ENCODE measurements around the gene ZFYVE26.

ZFYVE26 gene

DNA sequence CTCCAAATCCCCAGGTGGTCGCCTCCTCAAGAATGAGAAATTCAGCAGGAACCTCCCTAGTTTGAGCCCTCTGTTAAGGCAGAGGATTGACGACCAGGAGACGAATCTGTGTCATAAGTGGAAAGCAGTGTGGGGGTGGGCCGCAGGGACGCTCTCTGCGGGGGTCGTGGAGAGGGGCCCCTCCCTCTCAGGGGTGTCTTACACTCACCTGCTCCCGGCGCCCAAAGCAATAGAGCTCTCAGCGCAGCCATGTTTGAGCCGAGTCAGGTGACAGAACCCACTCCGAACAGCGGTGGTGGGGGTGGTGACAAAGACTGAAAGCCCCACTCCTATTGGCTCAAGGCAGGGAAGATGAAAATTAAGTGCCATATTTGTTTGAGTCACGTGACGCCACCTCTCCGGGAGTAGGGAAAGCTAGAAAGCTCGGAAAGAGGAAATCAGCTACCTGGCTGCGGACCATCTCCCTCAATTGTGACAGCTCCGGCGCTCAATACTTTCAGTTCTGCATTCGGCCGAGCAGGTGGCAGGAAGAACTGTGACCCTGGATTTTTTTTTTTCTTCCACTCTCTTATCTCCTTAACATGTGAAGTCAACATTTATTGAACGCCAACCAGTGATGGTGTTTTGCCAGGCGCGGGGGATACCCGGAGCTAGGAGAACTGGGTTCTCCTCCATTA is at the start of gene ZFYVE26:
Gene ZFYVE26 (minus strand): TSS at position 265 of the 677 bp plus-strand sequence. CDS start 627 bp downstream, outside the sequence.
- peaks cover 23% of the 10 kb centered on the region for H3K4me1 Mint-ChIP-seq
- peaks cover 4% of the 10 kb centered on the region for H3K36me3 Mint-ChIP-seq
- H3K9me3 Mint-ChIP-seq, result no peaks in the 10 kb centered on the region
- H3K27me3 Mint-ChIP-seq, result no peaks in the 10 kb centered on the region
- peak within 1 kb of the TSS; percentile 87 for H3K27ac Mint-ChIP-seq
- ATAC-seq (ENCODE audit: low read depth) (peak; percentile 82), DNase-seq (ENCODE audit: low spot score in 2 of 2) (peak; percentile 71 to 82)
- peak within 1 kb of the TSS; percentile 84 for H3K4me3 Mint-ChIP-seq

DNA sequence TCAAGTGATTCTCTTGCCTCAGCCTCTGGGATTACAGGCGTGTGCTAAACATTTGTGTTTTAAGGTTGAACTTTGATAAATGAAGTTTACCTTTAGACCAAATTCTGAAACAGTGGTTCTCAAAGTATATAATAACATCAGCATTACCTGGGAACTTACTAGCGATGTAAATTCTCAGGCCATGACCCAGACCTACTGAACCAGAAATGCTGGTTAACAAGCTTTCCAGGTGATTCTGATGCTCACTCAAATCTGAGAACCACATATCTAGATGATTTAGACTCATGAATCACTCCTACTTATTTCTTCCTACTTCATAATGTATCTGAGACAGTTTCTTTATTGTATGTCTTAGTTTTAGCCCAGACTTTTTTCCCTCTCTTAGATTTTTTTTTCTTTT is 46.8 kb upstream of the ZFYVE26 start:
- ATAC-seq (ENCODE audit: low read depth) (no peak), DNase-seq (ENCODE audit: low spot score in 2 of 2) (no peak)
- Mint-ChIP-seq H3K36me3 (peaks cover 20% of the 10 kb centered on the region), H3K27ac (no peak overlapping the region), H3K27me3 (no peaks in the 10 kb centered on the region), H3K9me3 (no peaks in the 10 kb centered on the region), H3K4me1 (peaks cover 2% of the 10 kb centered on the region), H3K4me3 (no peak overlapping the region)

DNA sequence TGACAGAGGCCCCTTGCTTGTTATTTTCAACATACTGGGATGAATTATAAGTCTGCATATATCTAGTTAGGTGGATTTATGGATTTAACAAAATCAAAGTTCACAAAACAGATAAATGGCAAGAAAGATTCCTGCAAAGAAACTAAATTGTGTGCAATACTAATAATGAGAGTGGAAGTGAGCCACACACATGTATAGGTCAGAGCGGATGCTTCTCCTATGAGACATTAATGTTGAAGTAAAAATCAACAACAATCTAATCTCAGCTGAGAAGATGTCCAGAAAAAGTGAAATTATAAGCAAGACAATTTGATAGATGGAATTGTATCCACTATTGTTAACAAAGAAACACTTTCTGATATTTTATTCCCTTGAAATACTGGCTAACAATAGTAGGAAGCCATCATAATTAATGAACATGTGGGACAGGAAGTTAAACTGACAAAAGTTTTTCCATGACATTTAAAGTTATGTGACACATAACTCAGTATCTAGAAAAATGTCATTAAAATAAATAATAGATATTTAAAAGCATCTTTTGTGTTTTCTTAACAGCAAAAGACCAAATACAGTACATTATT is 42.9 kb upstream of the ZFYVE26 start:
- Mint-ChIP-seq H3K27me3 (no peaks in the 10 kb centered on the region), H3K36me3 (peaks cover 10% of the 10 kb centered on the region), H3K27ac (no peak overlapping the region), H3K4me1 (peaks cover 2% of the 10 kb centered on the region), H3K9me3 (no peaks in the 10 kb centered on the region), H3K4me3 (no peak overlapping the region)
- DNase-seq (ENCODE audit: low spot score in 2 of 2) (no peak), ATAC-seq (ENCODE audit: low read depth) (no peak)

DNA sequence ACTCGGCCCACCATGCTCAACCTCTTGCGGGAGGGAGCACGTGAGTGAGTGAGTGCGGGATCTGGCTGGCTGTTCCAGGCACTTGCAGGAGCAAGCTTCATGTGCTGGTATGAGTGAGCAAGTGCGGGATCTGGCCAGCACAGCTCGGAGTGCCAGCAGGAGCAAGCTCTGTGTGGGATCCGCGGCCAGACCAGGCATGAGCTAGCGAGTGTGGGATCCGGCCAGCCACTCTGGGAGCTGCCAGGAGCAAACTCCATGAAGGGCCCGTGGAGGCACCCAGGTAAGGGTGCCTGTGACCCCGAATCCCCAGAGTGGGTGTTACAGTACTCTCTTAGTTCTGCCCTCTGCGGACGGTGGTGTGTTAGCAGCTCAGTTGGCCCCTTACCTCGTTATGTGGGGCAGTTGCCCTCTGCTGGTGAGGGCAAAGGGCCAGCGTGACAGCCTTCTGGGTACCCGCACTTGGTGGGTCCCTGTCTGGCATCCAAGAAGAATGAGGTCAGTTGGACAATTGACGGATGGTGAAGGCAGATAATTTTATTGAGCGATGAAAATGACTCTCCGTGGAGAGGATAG is 41.5 kb upstream of the ZFYVE26 start:
- DNase-seq (ENCODE audit: low spot score in 2 of 2), result no peak
- Mint-ChIP-seq H3K4me3 (no peak overlapping the region), H3K36me3 (peaks cover 8% of the 10 kb centered on the region), H3K27ac (no peak overlapping the region), H3K9me3 (no peaks in the 10 kb centered on the region), H3K4me1 (peaks cover 11% of the 10 kb centered on the region), H3K27me3 (no peaks in the 10 kb centered on the region)
- no peak for ATAC-seq (ENCODE audit: low read depth)

DNA sequence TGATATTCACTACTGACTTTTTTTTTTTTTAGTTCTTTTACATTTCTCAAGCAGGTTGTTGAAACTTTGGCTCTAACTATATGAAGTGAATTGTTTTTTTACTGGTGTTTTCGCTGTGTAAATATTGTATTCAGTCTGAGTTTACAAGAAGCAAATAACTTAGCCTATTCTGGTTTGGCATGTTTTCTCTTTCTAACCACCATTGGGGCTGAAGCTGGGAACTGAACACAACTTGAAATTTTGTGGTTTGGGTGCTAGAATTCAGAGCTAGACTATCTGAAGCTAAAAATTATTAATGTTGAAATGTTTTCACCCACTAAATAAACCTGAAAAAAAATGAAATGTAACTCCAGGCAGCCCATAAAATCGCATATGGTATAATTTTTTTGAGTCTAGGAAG is 40.4 kb upstream of the ZFYVE26 start:
- DNase-seq (ENCODE audit: low spot score in 2 of 2) (no peak), ATAC-seq (ENCODE audit: low read depth) (no peak)
- H3K4me1 Mint-ChIP-seq, result peaks cover 12% of the 10 kb centered on the region

DNA sequence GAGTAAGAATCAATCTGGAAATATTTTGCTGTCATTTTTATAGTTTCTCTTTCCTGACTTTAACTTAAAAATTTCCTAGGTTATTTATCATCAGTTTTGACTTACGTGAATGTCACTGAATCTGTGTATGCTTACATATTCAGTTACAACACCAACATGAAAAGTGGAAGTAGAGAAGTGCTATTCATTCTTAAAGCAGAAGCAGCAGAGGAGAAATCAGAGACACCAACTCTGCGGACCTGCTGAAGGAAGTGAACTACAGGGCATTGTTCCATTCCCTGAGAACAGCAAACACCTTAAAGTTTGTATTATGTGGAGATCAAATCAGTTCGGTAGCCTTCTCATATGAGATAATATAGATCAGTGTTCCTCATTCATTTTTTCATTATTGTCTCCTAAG is 37.3 kb upstream of the ZFYVE26 start:
- DNase-seq (ENCODE audit: low spot score in 2 of 2) (no peak), ATAC-seq (ENCODE audit: low read depth) (no peak)
- Mint-ChIP-seq H3K36me3 (peaks cover 17% of the 10 kb centered on the region), H3K27me3 (no peaks in the 10 kb centered on the region), H3K9me3 (no peaks in the 10 kb centered on the region), H3K4me3 (no peak overlapping the region), H3K4me1 (peaks cover 19% of the 10 kb centered on the region), H3K27ac (peak overlapping the region; percentile 3)

More for the DNA sequence above, 40.4 kb upstream of the ZFYVE26 start:
- Mint-ChIP-seq H3K27ac (no peak overlapping the region), H3K4me3 (no peak overlapping the region), H3K27me3 (no peaks in the 10 kb centered on the region), H3K9me3 (no peaks in the 10 kb centered on the region), H3K36me3 (peaks cover 8% of the 10 kb centered on the region)

DNA sequence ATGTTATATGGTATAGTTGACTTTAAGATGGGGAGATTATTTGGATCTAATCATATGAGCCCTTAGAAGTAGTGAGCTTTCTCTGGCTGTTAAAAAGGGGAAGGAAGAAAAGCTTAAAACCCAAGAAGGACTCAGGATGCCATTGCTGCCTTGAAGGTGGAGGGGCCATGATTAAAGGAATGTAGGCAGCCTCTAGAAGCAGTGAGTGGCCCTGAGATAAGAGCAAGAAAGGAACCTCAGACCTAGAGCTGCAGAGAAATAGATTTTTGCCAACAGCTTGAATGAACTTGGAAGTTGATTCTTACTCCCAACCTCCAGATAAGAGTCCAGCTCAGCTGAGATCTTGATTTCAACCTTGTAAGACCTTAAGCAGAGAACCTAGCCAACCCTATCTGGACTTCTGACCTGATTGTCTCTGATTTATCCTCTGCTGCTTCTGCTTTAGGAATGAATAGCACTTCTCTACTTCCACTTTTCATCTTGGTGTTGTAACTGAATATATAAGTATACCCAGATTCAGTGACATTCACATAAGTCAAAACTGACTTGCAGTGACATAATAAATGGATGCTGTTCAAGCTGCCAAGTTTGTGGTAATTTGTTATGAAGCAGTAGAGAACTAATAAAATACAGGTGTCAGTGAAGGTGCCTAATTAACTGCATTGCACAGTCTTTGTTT is 36.7 kb upstream of the ZFYVE26 start:
- Mint-ChIP-seq H3K4me3 (no peak overlapping the region), H3K9me3 (no peaks in the 10 kb centered on the region)
- ATAC-seq (ENCODE audit: low read depth), result no peak

DNA sequence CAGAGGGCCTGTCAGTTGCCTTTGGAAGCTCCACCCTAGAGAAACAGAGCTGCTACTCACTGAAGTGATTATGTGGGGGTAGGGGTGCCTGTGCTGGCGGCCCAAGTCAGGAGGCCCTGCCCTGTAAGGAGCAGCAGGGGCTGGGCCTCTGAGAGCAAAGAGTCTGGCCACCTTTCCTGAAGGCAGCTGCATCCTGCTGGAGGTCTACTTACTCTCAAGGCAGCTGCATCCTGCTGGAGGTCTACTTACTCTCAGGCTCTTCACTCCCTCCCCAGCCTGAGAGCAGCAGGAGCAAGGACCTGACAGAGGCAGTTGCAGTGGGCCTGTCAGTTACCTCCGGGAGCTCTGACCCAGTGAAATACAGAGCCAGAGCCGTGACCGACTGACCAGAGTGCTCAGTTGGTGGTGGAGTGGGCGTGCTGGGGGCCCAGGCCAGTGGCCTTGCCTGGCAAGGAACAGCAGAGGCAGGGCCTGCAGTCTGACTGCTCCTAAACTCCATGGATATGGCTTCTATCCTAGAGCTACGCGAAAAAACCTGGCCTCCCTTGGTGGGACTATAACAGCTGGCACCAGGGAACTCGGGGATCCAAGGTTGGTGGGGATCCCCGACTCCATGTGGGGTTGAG is 35.5 kb upstream of the ZFYVE26 start:
- Mint-ChIP-seq H3K27me3 (no peaks in the 10 kb centered on the region), H3K4me1 (peaks cover 19% of the 10 kb centered on the region), H3K4me3 (no peak overlapping the region)

More for the DNA sequence above, 36.7 kb upstream of the ZFYVE26 start:
- no peak for DNase-seq (ENCODE audit: low spot score in 2 of 2)
- Mint-ChIP-seq H3K27ac (no peak overlapping the region), H3K27me3 (no peaks in the 10 kb centered on the region), H3K36me3 (peaks cover 19% of the 10 kb centered on the region), H3K4me1 (peaks cover 17% of the 10 kb centered on the region)

DNA sequence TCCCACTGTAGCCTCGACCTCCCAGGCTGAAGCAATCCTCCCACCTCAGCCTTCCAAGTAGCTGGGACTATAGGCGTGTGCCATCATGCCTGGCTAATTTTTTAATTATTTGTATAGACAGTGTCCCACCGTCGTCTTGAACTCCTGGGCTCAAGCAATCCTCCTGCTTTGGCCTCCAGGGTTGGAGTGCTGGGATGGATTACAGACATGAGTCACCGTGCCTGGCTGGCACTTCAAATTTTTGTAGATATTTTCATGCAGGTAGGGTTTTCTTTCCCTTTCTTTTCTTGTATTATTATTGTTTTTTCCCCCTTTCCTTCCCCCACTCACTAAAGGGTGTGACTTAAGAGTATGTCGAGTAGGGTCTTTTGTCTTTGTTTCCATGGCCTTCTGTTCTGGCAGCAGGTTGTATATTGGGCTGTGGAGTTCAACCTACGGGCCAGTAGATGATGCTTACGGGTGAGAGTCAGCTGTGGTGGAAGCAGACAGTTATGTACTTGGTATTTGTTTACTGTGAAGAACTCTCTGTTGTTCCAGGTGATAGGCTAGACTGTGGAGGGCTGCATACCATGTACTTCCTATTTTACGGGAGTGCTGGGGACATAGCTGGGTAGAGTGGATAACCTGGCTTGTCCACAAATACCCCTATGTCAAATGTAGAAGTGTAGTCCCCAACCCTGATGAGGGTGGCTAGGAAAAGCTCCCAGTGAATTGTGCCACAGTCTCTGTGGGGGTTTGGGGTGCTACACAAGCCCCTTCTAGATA is 33.9 kb upstream of the ZFYVE26 start:
- Mint-ChIP-seq H3K27ac (no peak overlapping the region), H3K4me1 (peaks cover 20% of the 10 kb centered on the region), H3K27me3 (no peaks in the 10 kb centered on the region), H3K36me3 (peaks cover 25% of the 10 kb centered on the region), H3K4me3 (no peak overlapping the region), H3K9me3 (peaks cover 4% of the 10 kb centered on the region)
- DNase-seq (ENCODE audit: low spot score in 2 of 2) (no peak), ATAC-seq (ENCODE audit: low read depth) (no peak)

More for the DNA sequence above, 35.5 kb upstream of the ZFYVE26 start:
- DNase-seq (ENCODE audit: low spot score in 2 of 2) (no peak), ATAC-seq (ENCODE audit: low read depth) (no peak)
- peaks cover 21% of the 10 kb centered on the region for H3K36me3 Mint-ChIP-seq
- H3K9me3 Mint-ChIP-seq, result peaks cover 2% of the 10 kb centered on the region
- no peak overlapping the region for H3K27ac Mint-ChIP-seq

DNA sequence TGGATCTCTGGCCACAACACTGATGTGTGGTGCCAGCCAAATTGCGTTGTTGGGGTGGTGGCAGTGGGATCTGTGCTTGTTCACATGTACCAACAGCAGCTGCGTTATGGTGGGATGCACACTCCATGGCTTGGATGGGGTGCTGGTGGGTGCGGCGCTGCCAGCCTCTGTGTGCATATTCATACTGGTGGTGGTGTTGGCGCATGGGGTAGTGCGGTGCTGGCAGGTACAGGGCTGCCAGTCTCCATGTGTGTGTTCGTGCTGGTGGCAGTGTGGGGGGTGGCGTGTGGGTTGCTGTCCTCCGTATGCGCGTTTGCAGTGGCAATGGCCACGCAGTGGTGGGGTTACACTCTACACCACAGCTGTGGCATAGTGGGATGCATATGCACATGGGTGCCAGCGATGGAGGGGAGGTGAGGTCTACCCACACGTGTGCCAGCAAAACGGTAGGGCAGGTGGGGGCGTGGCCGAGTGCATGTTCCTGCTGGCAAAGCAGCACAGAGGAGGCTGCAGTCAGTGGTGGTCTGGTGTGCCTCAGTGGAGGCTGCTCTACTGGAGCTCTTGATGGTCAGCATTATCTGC is 29.7 kb upstream of the ZFYVE26 start:
- Mint-ChIP-seq H3K4me3 (no peak overlapping the region), H3K36me3 (peaks cover 30% of the 10 kb centered on the region), H3K4me1 (peaks cover 14% of the 10 kb centered on the region), H3K27me3 (no peaks in the 10 kb centered on the region), H3K27ac (no peak overlapping the region), H3K9me3 (peaks cover 4% of the 10 kb centered on the region)
- DNase-seq (ENCODE audit: low spot score in 2 of 2) (no peak), ATAC-seq (ENCODE audit: low read depth) (no peak)

DNA sequence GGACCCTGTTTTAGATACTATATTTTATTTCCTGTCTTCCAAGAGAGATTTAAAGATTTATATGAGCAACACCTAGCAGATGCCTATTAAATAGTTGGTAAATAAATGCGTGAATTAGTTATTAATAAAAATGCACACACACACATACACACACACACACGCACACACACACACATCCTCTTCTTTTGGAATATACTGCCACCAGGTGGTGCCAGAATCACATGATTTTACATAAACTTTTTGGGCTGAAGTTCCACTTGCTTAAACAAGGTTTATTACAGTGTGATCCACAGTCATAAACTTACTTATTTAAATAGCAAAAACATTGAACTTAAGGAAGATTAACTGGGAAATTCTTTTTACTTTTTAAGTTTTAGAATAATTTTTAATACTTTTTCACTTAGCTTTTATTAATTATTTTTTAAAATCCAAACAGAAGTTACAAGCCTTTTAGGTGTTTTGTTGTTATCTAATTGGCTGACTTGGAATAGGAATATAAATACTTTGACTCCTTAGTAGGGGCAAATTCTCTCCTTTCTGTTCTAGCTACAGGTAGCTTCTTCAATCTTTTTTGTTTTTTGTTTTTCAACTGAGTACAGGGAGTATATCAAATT is 20.7 kb upstream of the ZFYVE26 start:
- peak overlapping the region; percentile 33 for H3K27ac Mint-ChIP-seq
- no peaks in the 10 kb centered on the region for H3K27me3 Mint-ChIP-seq
- peak; percentile 71 for ATAC-seq (ENCODE audit: low read depth)
- no peaks in the 10 kb centered on the region for H3K4me1 Mint-ChIP-seq
- no peaks in the 10 kb centered on the region for H3K9me3 Mint-ChIP-seq
- H3K36me3 Mint-ChIP-seq, result peaks cover 12% of the 10 kb centered on the region
- peak; percentile 58 for DNase-seq (ENCODE audit: low spot score in 2 of 2)
- no peak overlapping the region for H3K4me3 Mint-ChIP-seq

DNA sequence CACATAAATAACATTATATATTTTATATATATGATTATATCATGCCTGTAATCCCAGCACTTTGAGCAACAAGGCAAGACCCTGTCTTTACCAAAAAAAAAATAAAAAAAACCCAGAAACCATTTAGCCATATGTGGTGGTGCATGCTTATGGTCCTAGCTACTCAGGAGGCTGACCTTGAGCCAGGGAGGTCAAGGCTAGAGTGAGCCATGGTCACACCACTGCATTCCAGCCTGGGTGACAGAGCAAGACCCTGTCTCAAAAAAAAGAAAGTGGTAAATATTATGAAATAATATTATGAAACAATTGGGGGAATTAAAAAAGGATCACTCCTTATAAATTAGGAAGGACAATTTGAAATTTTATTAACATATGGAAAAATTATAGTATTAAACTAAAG is 19.2 kb upstream of the ZFYVE26 start:
- DNase-seq (ENCODE audit: low spot score in 2 of 2) (no peak), ATAC-seq (ENCODE audit: low read depth) (no peak)
- Mint-ChIP-seq H3K4me3 (no peak overlapping the region), H3K36me3 (peaks cover 16% of the 10 kb centered on the region), H3K4me1 (no peaks in the 10 kb centered on the region), H3K27me3 (no peaks in the 10 kb centered on the region), H3K9me3 (no peaks in the 10 kb centered on the region), H3K27ac (no peak overlapping the region)

DNA sequence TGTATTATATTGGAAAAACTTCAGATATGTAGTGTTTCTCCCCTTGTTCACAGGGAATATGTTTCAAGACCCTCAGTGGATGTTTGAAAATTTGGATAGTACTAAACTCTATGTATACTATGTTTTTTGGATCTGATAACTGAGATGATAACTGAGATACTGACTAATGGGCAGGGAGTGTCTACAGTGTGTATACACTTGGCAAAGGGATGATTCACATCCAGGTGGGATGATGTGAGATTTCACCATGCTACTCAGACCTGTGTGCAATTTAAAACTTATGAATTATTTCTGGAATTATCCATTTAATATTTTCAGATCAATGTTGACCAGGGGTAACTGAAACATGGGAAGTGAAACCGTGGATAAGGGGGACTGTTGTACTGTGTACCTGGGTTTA is 17.0 kb upstream of the ZFYVE26 start:
- H3K4me3 Mint-ChIP-seq, result no peak overlapping the region

More for the DNA sequence above, 17.0 kb upstream of the ZFYVE26 start:
- Mint-ChIP-seq H3K4me1 (peaks cover 3% of the 10 kb centered on the region), H3K27me3 (no peaks in the 10 kb centered on the region), H3K9me3 (no peaks in the 10 kb centered on the region), H3K36me3 (peaks cover 24% of the 10 kb centered on the region), H3K27ac (peak overlapping the region; percentile 24)
- no peak for DNase-seq (ENCODE audit: low spot score in 2 of 2)
- no peak for ATAC-seq (ENCODE audit: low read depth)

Data from memory B cell (primary cell).